ENCODE results near the gene PMEPA1. TPM values are rescaled to one million over a fixed set of nuclear protein-coding genes. Genes with fewer than 3 reads are reported as not detected.

PMEPA1 gene
- total RNA-seq, 2 experiments from 2014 or later = 15.7 to 18.0 TPM

- DNase-seq (peak in 3 of 14 experiments; percentile 2 to 30 (median 15)), ATAC-seq (ENCODE audit: poor library complexity) (no peak)
- Mint-ChIP-seq H3K9me3 (no peaks in the 10 kb centered on the region), H3K27me3 (no peaks in the 10 kb centered on the region), H3K27ac (no peak overlapping the region), H3K4me3 (no peak overlapping the region), H3K4me1 (ENCODE audit: low read depth) (peaks cover 21% of the 10 kb centered on the region), H3K36me3 (ENCODE audit: low read depth) (no peaks in the 10 kb centered on the region)
- POLR2A ChIA-PET = interaction anchor here (1.2 kb wide), 1 partner anchor 25 kb away, joined by 3 read pairs; no protein-coding TSS in a partner anchor
- Histone ChIP-seq H3K27me3 (ENCODE audit: control insufficient read depth in 1 of 2, insufficient read depth in 2 of 2, low read length in 2 of 2) (no peaks in the 10 kb centered on the region), H3K4me3 (ENCODE audit: low read length) (no peak overlapping the region), H3K27ac (ENCODE audit: low read depth in 1 of 2, low read length in 2 of 2) (no peak overlapping the region), H3K4me1 (ENCODE audit: insufficient read depth, low read length) (peaks cover 18% of the 10 kb centered on the region), H3K36me3 (ENCODE audit: insufficient read depth, low read length) (peaks cover 4% of the 10 kb centered on the region), H3K9me3 (ENCODE audit: control insufficient read depth in 1 of 2, insufficient read depth in 1 of 2, low read length in 2 of 2) (no peaks in the 10 kb centered on the region)
- CTCF ChIA-PET = interaction anchor here (1.8 to 2.3 kb wide), 3 partner anchors 30 to 527 kb away, joined by 5 to 11 read pairs (median 6); partner anchors contain the start of gene ZBP1
- intact Hi-C loops (cut with DNase I, micrococcal nuclease) = loop anchor here (5.0 to 10.0 kb wide), 3 partner anchors 36 to 552 kb away; no protein-coding TSS in a partner anchor
- no peak for TF ChIP-seq CTCF (IDR thresholded peaks at IDR 0.05)
These were observed 56.9 kb downstream of the PMEPA1 start for GRCh38 chr20:57652606-57653545.

- Mint-ChIP-seq H3K27me3 (no peaks in the 10 kb centered on the region), H3K4me3 (no peak overlapping the region), H3K4me1 (ENCODE audit: low read depth) (peaks cover 13% of the 10 kb centered on the region), H3K27ac (no peak overlapping the region), H3K9me3 (no peaks in the 10 kb centered on the region), H3K36me3 (ENCODE audit: low read depth) (no peaks in the 10 kb centered on the region)
- peaks cover 10% of the 10 kb centered on the region for H3K4me1 ChIP-seq (ENCODE audit: insufficient read depth, low read length)
- no peaks in the 10 kb centered on the region for H3K9me3 ChIP-seq (ENCODE audit: control insufficient read depth in 1 of 2, insufficient read depth in 1 of 2, low read length in 2 of 2)
- H3K27me3 ChIP-seq (ENCODE audit: control insufficient read depth in 1 of 2, insufficient read depth in 2 of 2, low read length in 2 of 2) = no peaks in the 10 kb centered on the region
- ChIA-PET POLR2A (interaction anchor here (1.2 kb wide), 1 partner anchor 24 kb away, joined by 3 read pairs; no protein-coding TSS in a partner anchor), CTCF (no interaction called here)
- DNase-seq (peak in 3 of 14 experiments; percentile 1 to 28 (median 15)), ATAC-seq (ENCODE audit: poor library complexity) (no peak)
- TF ChIP-seq CTCF (IDR thresholded peaks at IDR 0.05) = no peak
- H3K36me3 ChIP-seq (ENCODE audit: insufficient read depth, low read length) = peaks cover 4% of the 10 kb centered on the region
- H3K4me3 ChIP-seq (ENCODE audit: low read length) = no peak overlapping the region
- intact Hi-C loops (cut with DNase I, micrococcal nuclease) = loop anchor here (5.0 to 10.0 kb wide), 3 partner anchors 35 to 553 kb away; no protein-coding TSS in a partner anchor
- no peak overlapping the region for H3K27ac ChIP-seq (ENCODE audit: low read depth in 1 of 2, low read length in 2 of 2)
These were observed 57.8 kb downstream of the PMEPA1 start for GRCh38 chr20:57651881-57652605.

GRCh38 chr20:57650756-57651483 is 58.9 kb downstream of the PMEPA1 start:
- intact Hi-C loops (cut with DNase I, micrococcal nuclease) = loop anchor here (5.0 to 10.0 kb wide), 3 partner anchors 34 to 554 kb away; no protein-coding TSS in a partner anchor
- no peaks in the 10 kb centered on the region for H3K9me3 Mint-ChIP-seq
- Histone ChIP-seq H3K4me1 (ENCODE audit: insufficient read depth, low read length) (peaks cover 9% of the 10 kb centered on the region), H3K4me3 (ENCODE audit: low read length) (no peak overlapping the region), H3K36me3 (ENCODE audit: insufficient read depth, low read length) (peaks cover 4% of the 10 kb centered on the region), H3K27me3 (ENCODE audit: control insufficient read depth in 1 of 2, insufficient read depth in 2 of 2, low read length in 2 of 2) (no peaks in the 10 kb centered on the region), H3K27ac (ENCODE audit: low read depth in 1 of 2, low read length in 2 of 2) (no peak overlapping the region), H3K9me3 (ENCODE audit: control insufficient read depth in 1 of 2, insufficient read depth in 1 of 2, low read length in 2 of 2) (no peaks in the 10 kb centered on the region)
- H3K27ac Mint-ChIP-seq = no peak overlapping the region
- no peak for TF ChIP-seq CTCF (IDR thresholded peaks at IDR 0.05)
- DNase-seq = peak in 3 of 14 experiments; percentile 1 to 29 (median 5)
- POLR2A ChIA-PET = no interaction called here
- H3K36me3 Mint-ChIP-seq (ENCODE audit: low read depth) = no peaks in the 10 kb centered on the region
- H3K27me3 Mint-ChIP-seq = no peaks in the 10 kb centered on the region
- CTCF ChIA-PET = no interaction called here
- ATAC-seq (ENCODE audit: poor library complexity) = no peak
- peaks cover 12% of the 10 kb centered on the region for H3K4me1 Mint-ChIP-seq (ENCODE audit: low read depth)
- no peak overlapping the region for H3K4me3 Mint-ChIP-seq

All from CD4-positive, alpha-beta T cell (primary cell).